ENCODE measurements around the gene FAM216B. TPM values are rescaled to one million over a fixed set of nuclear protein-coding genes. Genes with fewer than 3 reads are reported as not detected.

Gene FAM216B
- total RNA-seq, 1 donor: not detected

DNA sequence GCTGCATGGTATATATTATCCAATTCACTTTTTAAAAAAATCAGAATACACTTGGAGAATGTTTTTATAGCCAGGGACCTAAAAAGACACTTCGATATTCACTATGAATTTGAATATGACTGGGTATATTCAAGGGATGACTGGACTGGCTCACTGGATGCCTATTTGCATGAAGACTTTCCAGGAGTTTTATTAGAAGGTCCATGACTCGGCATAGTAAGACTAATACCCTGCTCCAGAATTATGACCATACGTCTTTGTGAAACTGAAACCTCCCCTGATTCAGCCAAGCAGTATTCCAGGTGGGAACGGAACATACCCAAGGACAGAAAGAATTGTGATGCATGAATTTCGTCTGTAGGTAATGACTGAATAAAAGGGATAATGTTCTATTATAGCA is 3.9 kb upstream of the FAM216B start:
- no peak for DNase-seq (ENCODE audit: low read depth)
- no peak overlapping the region for H3K4me3 ChIP-seq (ENCODE audit: low read depth, low read length)
- TF ChIP-seq, protein P1, sequence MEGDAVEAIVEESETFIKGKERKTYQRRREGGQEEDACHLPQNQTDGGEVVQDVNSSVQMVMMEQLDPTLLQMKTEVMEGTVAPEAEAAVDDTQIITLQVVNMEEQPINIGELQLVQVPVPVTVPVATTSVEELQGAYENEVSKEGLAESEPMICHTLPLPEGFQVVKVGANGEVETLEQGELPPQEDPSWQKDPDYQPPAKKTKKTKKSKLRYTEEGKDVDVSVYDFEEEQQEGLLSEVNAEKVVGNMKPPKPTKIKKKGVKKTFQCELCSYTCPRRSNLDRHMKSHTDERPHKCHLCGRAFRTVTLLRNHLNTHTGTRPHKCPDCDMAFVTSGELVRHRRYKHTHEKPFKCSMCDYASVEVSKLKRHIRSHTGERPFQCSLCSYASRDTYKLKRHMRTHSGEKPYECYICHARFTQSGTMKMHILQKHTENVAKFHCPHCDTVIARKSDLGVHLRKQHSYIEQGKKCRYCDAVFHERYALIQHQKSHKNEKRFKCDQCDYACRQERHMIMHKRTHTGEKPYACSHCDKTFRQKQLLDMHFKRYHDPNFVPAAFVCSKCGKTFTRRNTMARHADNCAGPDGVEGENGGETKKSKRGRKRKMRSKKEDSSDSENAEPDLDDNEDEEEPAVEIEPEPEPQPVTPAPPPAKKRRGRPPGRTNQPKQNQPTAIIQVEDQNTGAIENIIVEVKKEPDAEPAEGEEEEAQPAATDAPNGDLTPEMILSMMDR (IDR thresholded peaks at IDR 0.05; ENCODE audit: insufficient read depth, low read depth, low read length): no peak

DNA sequence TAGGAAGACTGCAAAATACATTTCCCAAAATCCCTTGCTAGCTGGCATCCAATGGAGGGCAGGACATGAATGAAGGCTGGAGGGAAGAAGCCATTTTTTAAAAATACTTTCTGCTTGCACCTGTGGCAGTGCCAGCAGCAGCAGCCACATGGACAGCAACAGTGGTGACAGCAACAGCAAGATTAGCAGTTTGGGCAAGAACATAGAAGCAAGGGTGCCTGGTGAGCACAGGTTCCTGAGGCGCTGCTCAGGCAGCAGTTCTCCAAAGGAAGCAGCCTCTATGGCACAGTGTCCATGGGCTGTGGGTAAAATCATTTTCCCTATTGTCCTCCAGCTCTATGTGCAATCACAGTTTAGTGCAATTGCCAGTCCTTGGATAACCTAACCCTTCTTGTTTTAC is 1.3 kb upstream of the FAM216B start:
- TF ChIP-seq, protein P1 (IDR thresholded peaks at IDR 0.05; ENCODE audit: insufficient read depth, low read depth, low read length): no peak
- no peak overlapping the region for H3K4me3 ChIP-seq (ENCODE audit: low read depth, low read length)
- DNase-seq (ENCODE audit: low read depth): no peak

DNA sequence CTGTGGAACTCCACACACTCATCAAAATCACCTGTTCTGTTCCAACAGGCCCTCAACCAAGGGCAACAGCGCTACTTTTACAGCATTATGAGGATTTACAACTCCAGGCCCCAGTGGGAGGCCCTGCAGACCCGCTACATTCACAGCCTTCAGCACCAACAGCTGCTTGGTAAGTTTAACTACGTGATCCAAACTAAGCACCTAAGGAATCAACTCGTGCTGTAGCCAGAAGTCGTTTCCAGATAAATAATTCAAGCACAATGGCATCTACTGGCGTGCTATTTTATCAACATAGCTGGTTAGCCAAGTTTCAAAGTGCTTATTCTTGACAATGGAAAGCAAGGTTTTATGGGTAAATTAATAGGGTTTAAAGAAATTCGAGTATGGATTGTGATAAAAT is 5.3 kb downstream of the FAM216B start:
- no peak for DNase-seq (ENCODE audit: low read depth)
- H3K4me3 ChIP-seq (ENCODE audit: low read depth, low read length): no peak overlapping the region
- TF ChIP-seq, protein P1 (IDR thresholded peaks at IDR 0.05; ENCODE audit: insufficient read depth, low read depth, low read length): no peak

DNA sequence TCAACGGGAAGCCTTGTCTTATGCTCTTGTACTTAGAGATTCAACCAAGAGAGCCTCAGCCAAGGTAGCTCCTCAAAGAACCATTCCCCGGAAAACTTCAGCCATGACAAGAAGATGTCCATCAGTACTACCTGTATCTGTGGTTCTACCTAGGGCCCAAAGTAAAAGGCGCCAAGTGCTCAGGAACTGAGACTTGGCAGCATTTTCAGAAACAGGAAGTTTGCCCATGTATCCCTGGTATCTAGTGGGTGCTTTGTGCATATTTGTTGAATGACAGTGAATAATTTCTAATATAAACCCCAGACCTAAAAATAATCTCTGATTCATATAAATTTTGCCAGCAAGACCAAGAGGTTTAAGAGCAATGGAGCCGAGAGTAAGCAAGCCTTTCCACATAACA is 7.2 kb downstream of the FAM216B start:
- H3K4me3 ChIP-seq (ENCODE audit: low read depth, low read length): no peak overlapping the region
- TF ChIP-seq, protein P1 (IDR thresholded peaks at IDR 0.05; ENCODE audit: insufficient read depth, low read depth, low read length): no peak
- no peak for DNase-seq (ENCODE audit: low read depth)

DNA sequence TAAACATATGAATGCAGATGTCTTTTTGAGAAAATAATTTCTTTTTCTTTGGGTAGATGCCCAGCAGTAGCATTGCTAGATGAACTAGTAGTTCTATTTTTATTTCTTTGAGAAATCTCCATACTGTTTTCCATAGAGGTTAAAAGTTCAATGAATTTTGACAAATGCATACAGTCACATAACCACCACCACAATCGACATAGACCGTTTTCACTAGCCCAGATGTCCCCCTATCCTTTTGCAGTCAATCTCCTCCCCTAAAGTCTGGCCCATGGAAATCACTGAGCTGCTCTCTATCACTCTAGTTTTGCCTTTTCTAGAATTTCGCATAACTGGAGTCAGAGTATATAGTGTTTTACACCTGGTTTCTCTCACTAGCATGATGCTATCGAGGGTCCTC is 10.8 kb downstream of the FAM216B start:
- no peak overlapping the region for H3K4me3 ChIP-seq (ENCODE audit: low read depth, low read length)
- DNase-seq (ENCODE audit: low read depth): no peak
- TF ChIP-seq, protein P1 (IDR thresholded peaks at IDR 0.05; ENCODE audit: insufficient read depth, low read depth, low read length): no peak

DNA sequence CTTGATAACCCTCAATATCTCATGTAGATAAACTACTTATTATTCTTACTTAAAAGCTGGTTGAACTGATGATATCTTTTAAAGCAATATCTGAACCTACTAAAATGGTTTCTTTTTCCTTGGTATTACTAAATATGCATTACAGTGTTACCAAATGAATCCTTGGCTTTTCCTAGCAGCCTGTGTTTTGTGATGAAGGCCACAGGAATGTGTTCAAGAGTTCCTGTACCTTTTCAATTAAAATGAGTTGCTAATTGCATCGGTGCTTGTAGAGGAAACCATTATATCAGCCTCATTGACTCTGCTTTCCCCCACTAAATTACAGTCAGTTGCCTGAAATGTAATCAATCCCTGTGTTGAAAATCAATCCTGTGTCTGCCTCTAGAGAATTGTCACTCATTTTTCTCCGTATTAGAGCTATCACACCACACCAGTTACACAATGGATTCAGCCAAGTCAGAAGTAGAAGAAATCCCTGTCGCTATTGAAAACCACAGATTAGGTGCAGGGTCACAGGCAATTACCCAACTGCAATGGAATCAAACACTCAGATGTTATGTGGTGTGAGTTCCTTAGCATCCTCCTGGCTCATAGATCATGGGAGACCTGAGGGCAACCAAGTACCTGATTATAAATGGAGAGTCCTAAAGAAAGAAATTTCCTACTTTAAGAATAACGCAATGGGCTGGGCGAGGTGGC is 13.3 kb downstream of the FAM216B start:
- TF ChIP-seq, protein P1 (IDR thresholded peaks at IDR 0.05; ENCODE audit: insufficient read depth, low read depth, low read length): no peak
- DNase-seq (ENCODE audit: low read depth): no peak
- no peak overlapping the region for H3K4me3 ChIP-seq (ENCODE audit: low read depth, low read length)

DNA sequence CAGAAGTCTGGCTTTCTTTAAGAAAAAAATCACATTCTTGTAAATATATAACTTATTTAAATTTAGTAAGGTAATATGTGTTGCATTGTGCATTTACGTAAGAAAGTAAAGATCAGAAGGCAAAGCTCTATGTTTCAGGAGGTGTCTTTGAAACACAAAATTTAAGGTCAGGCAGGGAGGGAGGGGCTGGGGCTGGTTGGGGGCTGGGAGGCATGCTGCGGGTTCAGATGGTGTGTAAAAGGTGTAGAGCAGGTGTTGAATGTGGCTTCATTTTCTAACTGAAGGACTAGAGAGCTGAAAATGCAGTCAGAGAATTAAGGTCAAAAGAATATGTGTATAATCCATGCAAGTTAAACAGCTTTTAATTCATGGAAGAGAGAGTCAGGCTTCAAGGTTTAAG is 14.3 kb downstream of the FAM216B start:
- TF ChIP-seq, protein P1 (IDR thresholded peaks at IDR 0.05; ENCODE audit: insufficient read depth, low read depth, low read length): no peak
- H3K4me3 ChIP-seq (ENCODE audit: low read depth, low read length): no peak overlapping the region
- no peak for DNase-seq (ENCODE audit: low read depth)

Data from fibroblast of villous mesenchyme (primary cell).